Smooth muscle cell of bladder (primary cell): ENCODE measurements around the gene KLK8. TPM values are rescaled to one million over a fixed set of nuclear protein-coding genes. Genes with fewer than 3 reads are reported as not detected.

Source experiments
- total RNA-seq: library from RNA; depleted of rRNA; stranded (reverse); fragments of >200 nt; gene quantifications from 2 replicates; pipeline ENCODE4 v1.2.3, GENCODE V29; 2014

The KLK8 gene, protein sequence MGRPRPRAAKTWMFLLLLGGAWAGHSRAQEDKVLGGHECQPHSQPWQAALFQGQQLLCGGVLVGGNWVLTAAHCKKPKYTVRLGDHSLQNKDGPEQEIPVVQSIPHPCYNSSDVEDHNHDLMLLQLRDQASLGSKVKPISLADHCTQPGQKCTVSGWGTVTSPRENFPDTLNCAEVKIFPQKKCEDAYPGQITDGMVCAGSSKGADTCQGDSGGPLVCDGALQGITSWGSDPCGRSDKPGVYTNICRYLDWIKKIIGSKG
- not detected in 2 replicates for total RNA-seq

DNA sequence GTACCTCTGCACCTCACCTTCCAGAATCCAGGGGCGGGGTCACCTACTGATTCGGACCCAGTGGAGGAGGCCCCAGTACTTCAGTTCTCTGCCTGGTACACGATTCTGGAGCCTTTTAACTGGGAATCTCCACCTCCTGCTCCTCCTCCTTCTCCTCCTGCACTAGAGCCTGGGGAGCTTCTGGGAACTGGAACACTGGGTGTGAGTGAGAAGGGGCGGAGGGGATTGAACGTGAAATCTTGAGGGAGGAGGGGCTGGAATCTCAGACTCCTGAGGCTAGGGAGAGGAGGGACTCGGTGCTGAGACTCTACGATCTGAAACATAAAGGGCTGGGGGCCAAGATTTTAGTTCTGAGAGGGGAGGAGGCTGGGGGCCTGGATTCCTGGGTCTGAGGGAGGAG is at the start of gene KLK8:
KLK8 (minus strand) TSS at position 90 of the 400 bp plus-strand sequence. CDS start 437 bp downstream, outside the sequence.

DNA sequence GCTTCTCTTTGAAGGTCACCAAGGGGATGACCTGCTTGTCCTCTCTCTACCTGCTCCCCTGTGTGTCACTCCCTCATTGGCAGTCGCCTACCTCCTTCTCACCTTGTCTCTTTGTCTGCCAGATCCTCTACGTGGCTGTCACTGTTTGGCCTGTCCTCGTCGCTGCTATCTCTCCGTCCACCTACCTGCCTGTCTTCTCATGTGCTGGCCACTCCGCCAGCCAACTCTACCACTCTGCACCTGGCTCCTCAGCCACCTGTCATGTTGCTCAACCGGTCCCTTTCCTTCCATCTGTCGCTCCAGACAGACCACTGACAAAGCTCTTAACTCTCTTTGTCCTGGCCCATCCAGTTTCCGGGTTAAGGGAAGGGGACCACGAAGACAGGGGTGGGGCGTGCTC is 33.3 kb upstream of the KLK8 start, which contains the start of gene KLK12:
KLK12 (minus strand) TSS at position 299 of the 400 bp plus-strand sequence. CDS start 381 bp downstream, outside the sequence.

DNA sequence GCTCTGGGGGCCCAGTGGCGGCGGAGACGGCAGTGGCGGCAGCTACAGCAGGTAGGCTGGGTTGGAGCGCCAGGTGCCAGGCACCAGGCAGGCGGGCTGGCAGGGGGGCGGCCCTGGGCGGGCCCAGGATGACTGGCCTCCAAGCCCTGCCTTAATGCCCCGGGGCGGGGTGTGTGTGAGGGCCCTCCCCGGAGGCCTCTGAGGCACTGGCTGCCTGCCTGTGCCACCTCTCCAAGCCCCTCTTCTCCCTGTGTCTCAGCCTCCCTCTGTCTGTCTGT is 25.1 kb upstream of the KLK8 start, which contains the start of gene KLK11:
KLK11 (minus strand) TSS at position 63 of the 278 bp plus-strand sequence. CDS start 985 bp downstream, outside the sequence.

DNA sequence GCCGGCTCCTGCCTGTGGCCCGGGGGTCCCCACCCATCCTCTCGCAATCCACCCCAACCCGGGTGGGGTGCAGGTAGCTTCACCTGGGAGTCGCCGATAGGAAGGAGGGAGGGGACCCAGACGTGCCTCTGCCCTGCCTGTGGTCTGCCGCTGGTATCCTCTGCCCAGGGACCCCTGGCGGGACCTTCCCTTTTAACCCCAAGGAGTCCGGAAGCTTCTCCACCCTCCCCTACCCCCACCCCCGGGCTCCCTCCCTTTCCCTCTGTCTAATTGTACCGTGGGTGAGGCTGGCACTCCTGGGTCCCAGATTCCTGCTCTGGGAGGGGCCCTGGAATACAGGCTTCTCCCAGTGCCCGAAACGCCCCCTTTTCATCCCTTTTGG is 18.1 kb upstream of the KLK8 start, which contains the start of gene KLK10:
KLK10 (minus strand) TSS at position 166 of the 382 bp plus-strand sequence. CDS start 579 bp downstream, outside the sequence.

DNA sequence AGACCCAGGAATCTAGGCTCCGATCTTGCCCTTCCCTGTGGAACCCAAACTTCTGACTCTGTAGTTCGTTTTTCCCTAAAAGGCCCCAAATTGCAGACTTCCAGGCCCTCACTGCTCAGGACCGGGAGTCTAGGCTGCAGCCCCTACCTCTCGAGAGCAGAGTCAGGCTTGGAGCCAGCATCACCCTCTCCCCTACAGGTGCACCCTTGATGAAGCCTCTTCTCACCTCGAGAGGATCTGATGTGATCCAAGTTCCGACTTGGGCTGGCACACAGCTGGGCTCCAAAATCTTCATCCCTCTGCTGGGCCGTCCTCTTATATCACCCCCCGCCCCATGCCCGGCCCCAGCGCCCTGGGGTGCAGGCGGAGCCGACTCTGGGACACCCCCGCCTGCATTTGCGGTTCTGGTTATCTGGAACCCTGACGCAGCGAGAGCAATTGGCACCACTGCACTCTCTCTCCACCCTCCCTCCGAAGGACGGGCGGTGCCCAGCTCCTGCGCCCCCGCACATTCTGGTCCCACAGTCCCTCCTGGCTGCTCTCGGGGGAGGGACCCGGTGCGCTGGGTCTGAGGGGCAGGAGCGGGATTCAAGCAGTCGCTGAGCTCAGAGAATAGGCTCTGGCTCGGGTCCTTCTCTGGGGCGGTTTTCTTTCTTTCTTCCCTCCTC is 17.6 kb downstream of the KLK8 start, which contains the start of gene KLK7:
KLK7 (minus strand) TSS at position 293 of the 668 bp plus-strand sequence. CDS start 1,518 bp downstream, outside the sequence.

DNA sequence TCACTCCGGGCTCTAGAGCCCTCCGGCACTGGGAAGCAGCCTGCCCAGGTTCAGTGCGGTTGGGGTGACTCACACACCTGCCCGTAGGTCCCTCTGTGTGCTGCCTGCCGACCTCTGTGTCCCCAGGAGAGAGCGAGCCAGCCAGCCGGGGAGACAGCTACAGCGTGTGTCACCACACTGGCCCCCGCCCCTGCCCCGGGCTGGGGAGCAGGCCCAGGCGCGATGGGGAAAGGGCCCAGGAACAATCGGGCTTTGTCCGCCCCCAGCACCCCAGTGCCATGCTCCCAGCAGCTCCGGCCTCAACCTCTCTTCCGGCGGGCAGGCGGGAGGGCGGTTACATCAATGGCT is 32.0 kb downstream of the KLK8 start, which contains the start of gene KLK6:
KLK6 (minus strand) TSS at position 179 of the 348 bp plus-strand sequence. CDS start 1,487 bp downstream, outside the sequence.

DNA sequence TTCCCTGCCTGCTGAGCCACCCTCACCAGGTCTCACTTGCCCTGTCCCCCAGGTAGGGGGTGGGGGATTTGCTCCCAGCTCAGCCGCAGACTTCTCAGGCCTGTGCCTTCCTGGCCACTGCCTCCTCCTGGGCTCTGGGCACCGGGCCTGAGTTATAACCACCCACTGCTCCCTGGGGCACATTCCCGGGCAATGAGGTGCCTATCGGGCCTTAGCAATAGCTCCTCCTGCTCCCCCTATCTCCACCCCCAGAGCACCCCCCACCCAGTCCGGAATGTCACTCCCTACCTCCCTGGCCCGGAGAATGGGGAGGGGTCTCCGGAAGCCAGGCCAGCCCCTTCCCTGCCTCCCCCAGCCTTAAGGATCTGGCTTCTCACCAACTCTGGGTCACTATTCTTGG is 48.5 kb downstream of the KLK8 start, which contains the start of gene KLK5:
KLK5 (minus strand) TSS at position 129 of the 400 bp plus-strand sequence. CDS start 381 bp downstream, outside the sequence.

Other genes starting within 250 kb of the KLK8 start
- not detected in 2 replicates for gene GPR32, start 231.1 kb downstream of the KLK8 start, total RNA-seq
- not detected in 2 replicates for gene ACP4, start 211.2 kb downstream of the KLK8 start, total RNA-seq
- not detected in 2 replicates for gene KLK1, start 177.8 kb downstream of the KLK8 start, total RNA-seq
- gene KLK15, start 168.0 kb downstream of the KLK8 start, total RNA-seq, result not detected in 2 replicates
- gene KLK3, start 146.7 kb downstream of the KLK8 start, total RNA-seq, result not detected in 2 replicates
- gene KLK2, start 128.2 kb downstream of the KLK8 start, total RNA-seq, result not detected in 2 replicates
- not detected in 2 replicates for gene KLK4, start 90.2 kb downstream of the KLK8 start, total RNA-seq
- not detected in 2 replicates for gene KLK5, start 48.6 kb downstream of the KLK8 start, total RNA-seq
- gene KLK6, start 32.0 kb downstream of the KLK8 start, total RNA-seq, result not detected in 2 replicates
- not detected in 2 replicates for gene KLK7, start 17.7 kb downstream of the KLK8 start, total RNA-seq
- gene KLK10, start 18.1 kb upstream of the KLK8 start, total RNA-seq, result not detected in 2 replicates
- gene KLK11, start 25.0 kb upstream of the KLK8 start, total RNA-seq, result not detected in 2 replicates
- not detected in 2 replicates for gene KLK12, start 33.4 kb upstream of the KLK8 start, total RNA-seq
- gene KLK13, start 63.5 kb upstream of the KLK8 start, total RNA-seq, result not detected in 2 replicates
- not detected in 2 replicates for gene KLK14, start 81.3 kb upstream of the KLK8 start, total RNA-seq
- 3.8 and 5.5 TPM in 2 replicates for gene CTU1, start 106.8 kb upstream of the KLK8 start, total RNA-seq
- 0.09 TPM in 1 of 2 replicates, not detected in the other for gene SIGLEC9, start 123.3 kb upstream of the KLK8 start, total RNA-seq
- 0.09 TPM in 1 of 2 replicates, not detected in the other for gene SIGLEC7, start 140.7 kb upstream of the KLK8 start, total RNA-seq
- not detected in 2 replicates for gene CD33, start 223.5 kb upstream of the KLK8 start, total RNA-seq
- not detected in 2 replicates for gene SIGLECL1, start 249.5 kb upstream of the KLK8 start, total RNA-seq